GM23248 (cell line): Measurements from ENCODE around the gene SCAMP2.

Experiments
- EZH2 ChIP-seq: fragments of 200-600 bp; sonication (generic); IDR thresholded peaks from 2 replicates; pipeline ENCODE4 v1.6.1; 2018; ENCODE audit warnings: antibody characterized with exemption, mild to moderate bottlenecking; ENCODE audit not compliant: insufficient read depth, poor library complexity, severe bottlenecking
- EZH2phosphoT487 ChIP-seq: fragments of 200-600 bp; sonication (generic); IDR thresholded peaks from 2 replicates; pipeline ENCODE4 v1.6.1; 2018; ENCODE audit warnings: antibody characterized with exemption, moderate library complexity, mild to moderate bottlenecking, low read depth; ENCODE audit not compliant: insufficient read depth

- TF ChIP-seq EZH2: no peak
- no peak for TF ChIP-seq EZH2phosphoT487
Observed at GRCh38 chr15:74863239-74864056, 9.7 kb downstream of the SCAMP2 start.
